Measurements from ENCODE around the gene MRPL42. TPM values are rescaled to one million over a fixed set of nuclear protein-coding genes. Genes with fewer than 3 reads are reported as not detected.

MRPL42 gene
- total RNA-seq, 2 experiments from 2014 or later: 39.0 to 39.3 TPM

DNA sequence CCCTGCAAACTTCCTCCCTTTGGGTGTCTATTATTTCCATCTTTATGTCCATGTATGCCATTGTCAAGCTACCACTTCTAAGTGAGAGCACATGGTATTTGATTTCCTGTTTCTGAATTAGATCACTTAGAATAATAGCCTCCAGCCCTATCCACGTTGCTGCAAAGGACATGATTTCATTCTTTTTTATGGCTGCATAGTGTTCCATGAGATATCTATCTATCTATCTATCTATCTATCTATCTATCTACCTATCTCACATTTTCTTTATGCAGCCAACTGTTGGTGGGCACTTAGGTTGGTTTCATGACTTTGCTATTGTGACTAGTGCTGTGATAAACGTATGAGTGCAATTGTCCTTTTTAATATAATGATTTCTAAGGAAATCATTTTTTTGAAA is 11.2 kb upstream of the MRPL42 start:
- no peaks in the 10 kb centered on the region for H3K36me3 ChIP-seq (ENCODE audit: insufficient read depth, low read length)
- no peak overlapping the region for H3K27ac ChIP-seq (ENCODE audit: low read depth in 1 of 2, low read length in 2 of 2)
- no peak for ATAC-seq (ENCODE audit: poor library complexity)
- Mint-ChIP-seq H3K4me1 (ENCODE audit: low read depth) (no peaks in the 10 kb centered on the region), H3K36me3 (ENCODE audit: low read depth) (no peaks in the 10 kb centered on the region), H3K27ac (no peak overlapping the region), H3K9me3 (no peaks in the 10 kb centered on the region), H3K27me3 (no peaks in the 10 kb centered on the region), H3K4me3 (no peak overlapping the region)
- ChIA-PET POLR2A (no interaction called here), CTCF (no interaction called here)
- H3K4me1 ChIP-seq (ENCODE audit: insufficient read depth, low read length): no peaks in the 10 kb centered on the region
- intact Hi-C loops (cut with DNase I, micrococcal nuclease): no loop called here
- no peak for TF ChIP-seq CTCF (IDR thresholded peaks at IDR 0.05)
- H3K4me3 ChIP-seq (ENCODE audit: low read length): no peak overlapping the region
- peaks cover 0 to 2% of the 10 kb centered on the region in 2 experiments for H3K27me3 ChIP-seq (ENCODE audit: control insufficient read depth in 1 of 2, insufficient read depth in 2 of 2, low read length in 2 of 2)
- DNase-seq: no peak
- no peaks in the 10 kb centered on the region for H3K9me3 ChIP-seq (ENCODE audit: control insufficient read depth in 1 of 2, insufficient read depth in 1 of 2, low read length in 2 of 2)

- H3K9me3 Mint-ChIP-seq: no peaks in the 10 kb centered on the region
- H3K27ac Mint-ChIP-seq: no peak overlapping the region
- Histone ChIP-seq H3K4me3 (ENCODE audit: low read length) (no peak overlapping the region), H3K27me3 (ENCODE audit: control insufficient read depth in 1 of 2, insufficient read depth in 2 of 2, low read length in 2 of 2) (peaks cover 0 to 2% of the 10 kb centered on the region in 2 experiments), H3K4me1 (ENCODE audit: insufficient read depth, low read length) (no peaks in the 10 kb centered on the region), H3K9me3 (ENCODE audit: control insufficient read depth in 1 of 2, insufficient read depth in 1 of 2, low read length in 2 of 2) (no peaks in the 10 kb centered on the region), H3K36me3 (ENCODE audit: insufficient read depth, low read length) (no peaks in the 10 kb centered on the region), H3K27ac (ENCODE audit: low read depth in 1 of 2, low read length in 2 of 2) (no peak overlapping the region)
- CTCF ChIA-PET: no interaction called here
- no peak for DNase-seq
- no peaks in the 10 kb centered on the region for H3K36me3 Mint-ChIP-seq (ENCODE audit: low read depth)
- H3K27me3 Mint-ChIP-seq: no peaks in the 10 kb centered on the region
- TF ChIP-seq CTCF (IDR thresholded peaks at IDR 0.05): no peak
- no peak for ATAC-seq (ENCODE audit: poor library complexity)
- POLR2A ChIA-PET: no interaction called here
- no peak overlapping the region for H3K4me3 Mint-ChIP-seq
- no peaks in the 10 kb centered on the region for H3K4me1 Mint-ChIP-seq (ENCODE audit: low read depth)
- intact Hi-C loops (cut with DNase I, micrococcal nuclease): no loop called here
Measured at GRCh38 chr12:93459097-93459496, 8.2 kb upstream of the MRPL42 start.

DNA sequence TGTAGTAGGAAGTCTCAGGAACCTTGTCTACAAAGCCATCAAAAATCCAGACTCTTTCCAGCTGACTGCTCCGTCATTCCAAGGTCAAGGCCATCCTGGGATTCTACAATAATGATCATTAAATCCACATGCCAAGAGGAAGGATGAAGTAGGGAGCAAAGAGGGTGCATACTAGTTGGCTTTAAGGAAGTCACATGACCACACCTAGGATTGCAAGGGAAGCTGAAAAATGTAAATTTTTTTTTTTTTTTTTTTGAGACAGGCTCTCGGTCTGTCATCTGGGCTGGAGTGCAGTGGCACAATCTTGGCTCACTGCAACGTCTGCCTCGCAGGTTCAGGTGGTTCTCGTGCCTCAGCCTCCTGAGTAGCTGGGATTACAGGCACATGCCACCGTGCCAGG is 7.3 kb upstream of the MRPL42 start:
- Mint-ChIP-seq H3K27me3 (no peaks in the 10 kb centered on the region), H3K36me3 (ENCODE audit: low read depth) (no peaks in the 10 kb centered on the region), H3K4me3 (no peak overlapping the region), H3K4me1 (ENCODE audit: low read depth) (no peaks in the 10 kb centered on the region), H3K9me3 (no peaks in the 10 kb centered on the region), H3K27ac (no peak overlapping the region)
- no peaks in the 10 kb centered on the region for H3K4me1 ChIP-seq (ENCODE audit: insufficient read depth, low read length)
- peaks cover 0 to 2% of the 10 kb centered on the region in 2 experiments for H3K27me3 ChIP-seq (ENCODE audit: control insufficient read depth in 1 of 2, insufficient read depth in 2 of 2, low read length in 2 of 2)
- no peak overlapping the region for H3K27ac ChIP-seq (ENCODE audit: low read depth in 1 of 2, low read length in 2 of 2)
- ATAC-seq (ENCODE audit: poor library complexity) (no peak), DNase-seq (no peak)
- H3K4me3 ChIP-seq (ENCODE audit: low read length): no peak overlapping the region
- no peaks in the 10 kb centered on the region for H3K36me3 ChIP-seq (ENCODE audit: insufficient read depth, low read length)
- no peak for TF ChIP-seq CTCF (IDR thresholded peaks at IDR 0.05)
- CTCF ChIA-PET: no interaction called here
- H3K9me3 ChIP-seq (ENCODE audit: control insufficient read depth in 1 of 2, insufficient read depth in 1 of 2, low read length in 2 of 2): no peaks in the 10 kb centered on the region
- POLR2A ChIA-PET: no interaction called here
- intact Hi-C loops (cut with DNase I, micrococcal nuclease): loop anchor here in 1 of 2 experiments (10.0 kb wide), 1 partner anchor 1615 kb away; the partner anchor contains the start of gene NR2C1

Measured in CD4-positive, alpha-beta T cell (primary cell).